H1 (cell line): Measurements from ENCODE around the gene TECPR2. TPM values are rescaled to one million over a fixed set of nuclear protein-coding genes. Genes with fewer than 3 reads are reported as not detected.

ENCODE experiments used
- CTCF ChIA-PET: fragments of 300-600 bp; sonication (Branson Sonifier 250); formaldehyde crosslinking; loops from one replicate; lab custom pipeline; 2021; ENCODE audit not compliant: partially characterized antibody; lab: Charles Lee
- POLR2A ChIA-PET: fragments of 300-600 bp; sonication (Branson Sonifier 250); formaldehyde crosslinking; loops from one replicate; lab custom pipeline; 2021; ENCODE audit warnings: inconsistent platforms; ENCODE audit not compliant: partially characterized antibody; lab: Charles Lee
- DNase-seq, 2 experiments: peaks; one replicate each; pipeline versions ENCODE4 v3.0.0 to v3.0.0-alpha.2; 2010 to 2022; ENCODE audit warnings: low spot score in 2 of 2, low read depth in 1 of 2, mixed read lengths in 1 of 2
- FAIRE-seq: peaks from 2 replicates; lab custom pipeline; 2011; peaks lifted over from hg19 to GRCh38; lab: Jason Lieb, UNC
- H2AFZ ChIP-seq: 2 replicates; pipeline ENCODE4 v1.8.1; 2012; ENCODE audit warnings: low read length, inconsistent platforms
- H2AK5ac ChIP-seq: 2 replicates; pipeline ENCODE4 v1.6.1; 2013; ENCODE audit warnings: low read depth, low read length
- H2BK120ac ChIP-seq: replicated peaks from 2 replicates; pipeline ENCODE3; 2013; ENCODE audit warnings: low read depth, low read length, inconsistent platforms
- H2BK12ac ChIP-seq: 2 replicates; pipeline ENCODE4 v1.6.1; 2013; ENCODE audit warnings: low read depth, low read length
- H2BK15ac ChIP-seq: 2 replicates; pipeline ENCODE4 v1.6.1; 2013; ENCODE audit warnings: low read length
- H2BK20ac ChIP-seq: 2 replicates; pipeline ENCODE4 v1.6.1; 2013; ENCODE audit warnings: low read length
- H2BK5ac ChIP-seq: 2 replicates; pipeline ENCODE4 v1.6.1; 2013; ENCODE audit warnings: low read depth, low read length
- H3K14ac ChIP-seq: 2 replicates; pipeline ENCODE4 v1.6.1; 2013; ENCODE audit warnings: inconsistent platforms; ENCODE audit not compliant: insufficient read length
- H3K18ac ChIP-seq: 2 replicates; pipeline ENCODE4 v1.6.1; 2013; ENCODE audit warnings: low read length; ENCODE audit errors: extremely low read depth
- H3K23ac ChIP-seq: 2 replicates; pipeline ENCODE4 v1.6.1; 2013; ENCODE audit warnings: inconsistent platforms; ENCODE audit not compliant: insufficient read length
- H3K23me2 ChIP-seq: 2 replicates; pipeline ENCODE4 v1.6.1; 2013; ENCODE audit warnings: low read depth, low read length
- H3K27ac ChIP-seq: 2 replicates; pipeline ENCODE4 v1.6.1; 2011; ENCODE audit warnings: low read depth, low read length, inconsistent platforms
- H3K27me3 ChIP-seq, 4 experiments: replicated peaks in 1 of 4; 1 replicate in 1 of 4; 2 replicates in 3 of 4; pipeline versions ENCODE4 v1.6.1 to v1.8.1; 2011 to 2013; ENCODE audit warnings: low read length in 3 of 4, mild to moderate bottlenecking in 3 of 4, inconsistent platforms in 2 of 4, mixed read lengths in 2 of 4, moderate library complexity in 1 of 4; ENCODE audit not compliant: control insufficient read depth in 3 of 4, insufficient read depth in 3 of 4; ENCODE audit errors: extremely low read depth in 1 of 4
- H3K36me3 ChIP-seq, 4 experiments: 2 replicates each; pipeline versions ENCODE4 v1.6.1 to v1.8.1; 2011 to 2013; ENCODE audit warnings: mild to moderate bottlenecking in 4 of 4, low read length in 3 of 4, moderate library complexity in 2 of 4, control low read depth in 1 of 4, inconsistent platforms in 1 of 4; ENCODE audit not compliant: insufficient read depth in 4 of 4, control insufficient read depth in 2 of 4
- H3K4ac ChIP-seq: replicated peaks from 2 replicates; pipeline ENCODE3; 2013; ENCODE audit warnings: low read length, low read depth, mixed read lengths, inconsistent platforms; ENCODE audit not compliant: insufficient read length
- H3K4me1 ChIP-seq, 4 experiments: replicated peaks in 1 of 4; 1 replicate in 1 of 4; 2 replicates in 3 of 4; pipeline versions ENCODE4 v1.6.1 to v1.8.1; 2011 to 2013; ENCODE audit warnings: low read length in 3 of 4, inconsistent platforms in 2 of 4, mixed read lengths in 1 of 4; ENCODE audit not compliant: insufficient read depth in 4 of 4, control insufficient read depth in 3 of 4
- H3K4me2 ChIP-seq, 2 experiments: 2 replicates each; pipeline versions ENCODE4 v1.6.1 to v1.8.1; 2011 to 2013; ENCODE audit warnings: low read depth in 2 of 2, low read length in 2 of 2, control low read depth in 1 of 2, inconsistent platforms in 1 of 2, mild to moderate bottlenecking in 1 of 2; ENCODE audit not compliant: insufficient read depth in 1 of 2
- H3K4me3 ChIP-seq, 4 experiments: fragments of 200-600, 300-600 bp in 1 of 4; sonication (generic), shearing (Covaris generic), sonication (Bioruptor Twin) in 1 of 4; 2 replicates each; pipeline versions ENCODE4 v1.5.1 to v1.8.1; 2011 to 2016; ENCODE audit warnings: low read length in 4 of 4, low read depth in 3 of 4, control low read depth in 2 of 4, inconsistent platforms in 2 of 4, mild to moderate bottlenecking in 2 of 4, mixed read lengths in 1 of 4, moderate library complexity in 1 of 4; ENCODE audit not compliant: insufficient read depth in 2 of 4; ENCODE audit errors: extremely low read depth in 1 of 4
- H3K56ac ChIP-seq: replicated peaks from 2 replicates; pipeline ENCODE3; 2013; ENCODE audit warnings: low read depth, mild to moderate bottlenecking, mixed read lengths, low read length, inconsistent platforms; ENCODE audit not compliant: insufficient read length
- H3K79me1 ChIP-seq: 2 replicates; pipeline ENCODE4 v1.6.1; 2013; ENCODE audit warnings: low read depth, low read length, control low read depth
- H3K79me2 ChIP-seq, 2 experiments: 2 replicates each; pipeline versions ENCODE4 v1.6.1 to v1.8.1; 2012 to 2013; ENCODE audit warnings: low read length in 2 of 2, mild to moderate bottlenecking in 2 of 2, inconsistent platforms in 1 of 2; ENCODE audit not compliant: insufficient read depth in 2 of 2, control insufficient read depth in 1 of 2
- H3K9ac ChIP-seq, 4 experiments: replicated peaks in 1 of 4; 1 replicate in 1 of 4; 2 replicates in 3 of 4; pipeline versions ENCODE4 v1.6.1 to v1.8.1; 2011 to 2013; ENCODE audit warnings: low read depth in 3 of 4, low read length in 3 of 4, control low read depth in 2 of 4, mild to moderate bottlenecking in 2 of 4, moderate library complexity in 2 of 4, inconsistent platforms in 1 of 4; ENCODE audit errors: extremely low read depth in 1 of 4
- H3K9me3 ChIP-seq, 2 experiments: 2 replicates each; pipeline versions ENCODE4 v1.6.1 to v1.8.1; 2012 to 2013; ENCODE audit warnings: mild to moderate bottlenecking in 2 of 2, moderate library complexity in 2 of 2, control low read depth in 1 of 2, inconsistent platforms in 1 of 2, low read depth in 1 of 2, low read length in 1 of 2, mixed read lengths in 1 of 2; ENCODE audit not compliant: insufficient read depth in 2 of 2
- H4K20me1 ChIP-seq, 2 experiments: replicated peaks in 1 of 2; 2 replicates each; pipeline versions ENCODE3 to v1.8.1; 2011 to 2013; ENCODE audit warnings: inconsistent platforms in 2 of 2, low read length in 2 of 2, mild to moderate bottlenecking in 1 of 2; ENCODE audit not compliant: insufficient read depth in 2 of 2, control insufficient read depth in 1 of 2
- H4K5ac ChIP-seq: 2 replicates; pipeline ENCODE4 v1.6.1; 2013; ENCODE audit warnings: low read length, low read depth, mixed read lengths, inconsistent platforms; ENCODE audit not compliant: insufficient read length
- H4K8ac ChIP-seq: 2 replicates; pipeline ENCODE4 v1.8.0; 2013; ENCODE audit warnings: mild to moderate bottlenecking, moderate library complexity, low read length, inconsistent platforms; ENCODE audit not compliant: insufficient read depth; ENCODE audit errors: extremely low read depth
- H4K91ac ChIP-seq: replicated peaks from 2 replicates; pipeline ENCODE3; 2013; ENCODE audit warnings: low read length, mixed read lengths, inconsistent platforms; ENCODE audit not compliant: insufficient read length
- CEBPB ChIP-seq: IDR thresholded peaks from 2 replicates; pipeline ENCODE4 v1.6.1; 2012; ENCODE audit warnings: low read depth, low read length
- EGR1 ChIP-seq: IDR thresholded peaks from 2 replicates; pipeline ENCODE4 v1.6.1; 2011; ENCODE audit warnings: low read depth, low read length, borderline replicate concordance
- EP300 ChIP-seq, 2 experiments: IDR thresholded peaks; 1 replicate in 1 of 2; 2 replicates in 1 of 2; pipeline ENCODE4 v1.6.1; 2011 to 2012; ENCODE audit warnings: low read depth in 2 of 2, low read length in 2 of 2, mild to moderate bottlenecking in 2 of 2, borderline replicate concordance in 1 of 2, inconsistent platforms in 1 of 2, moderate library complexity in 1 of 2
- EZH2 ChIP-seq: fragments of 200-600 bp; sonication (generic); IDR thresholded peaks from 2 replicates; pipeline ENCODE4 v1.7.1; 2012; ENCODE audit warnings: low read depth, mild to moderate bottlenecking, moderate library complexity, low read length, inconsistent platforms; ENCODE audit not compliant: severe bottlenecking
- GTF2F1 ChIP-seq: IDR thresholded peaks from 2 replicates; pipeline ENCODE4 v1.6.1; 2012; ENCODE audit warnings: low read depth, low read length, improper control_type of control experiment, borderline replicate concordance
- KDM1A ChIP-seq: fragments of 200-600, 300-600 bp; sonication (generic); IDR thresholded peaks from 2 replicates; pipeline ENCODE4 v1.7.1; 2016; ENCODE audit warnings: mild to moderate bottlenecking, low read length, borderline replicate concordance
- RBBP5 ChIP-seq: IDR thresholded peaks from 2 replicates; pipeline ENCODE4 v1.7.1; 2012; ENCODE audit warnings: low read depth, mild to moderate bottlenecking, inconsistent platforms, low read length, moderate library complexity, borderline replicate concordance
- SP2 ChIP-seq: IDR thresholded peaks from 2 replicates; pipeline ENCODE4 v1.6.1; 2012; ENCODE audit warnings: mild to moderate bottlenecking, low read length, inconsistent platforms
- SP4 ChIP-seq: IDR thresholded peaks from 2 replicates; pipeline ENCODE4 v1.6.1; 2012; ENCODE audit warnings: low read length, inconsistent platforms
- TEAD4 ChIP-seq: IDR thresholded peaks from 2 replicates; pipeline ENCODE4 v1.6.1; 2012; ENCODE audit warnings: low read depth, low read length, inconsistent platforms, mixed read lengths
- WGBS, 2 experiments: shearing (Covaris generic) in 1 of 2; methylation state at CpG; one replicate each; pipeline versions ENCODE4 v1.1.6 to v1.1.7; 2013 to 2015; ENCODE audit warnings: low lambda C conversion rate in 2 of 2, mixed read lengths in 2 of 2, inconsistent platforms in 1 of 2, low coverage in 1 of 2, missing lambda C conversion rate in 1 of 2; ENCODE audit not compliant: insufficient replicate concordance in 2 of 2, insufficient coverage in 1 of 2, insufficient read length in 1 of 2; ENCODE audit errors: extremely low coverage in 1 of 2, missing lambda C conversion rate in 1 of 2; 5-methylcytosine and 5-hydroxymethylcytosine counted together
- polyA plus RNA-seq, 7 experiments: library from polyadenylated mRNA; depleted of rRNA in 3 of 7; stranded (reverse) in 5 of 7; unstranded in 2 of 7; fragments of >200 nt in 5 of 7; fragments of 200-250 nt in 2 of 7; gene quantifications; 1 replicate in 5 of 7; 2 replicates in 1 of 7; 4 replicates in 1 of 7; pipeline versions ENCODE4 v1.2.1 to v1.2.3, GENCODE V29; 2011 to 2013; ENCODE audit warnings: missing spikeins in 2 of 7, mixed read lengths in 2 of 7
- total RNA-seq: library from RNA; stranded (reverse); fragmentation: NEBNext Ultra II Directional; extraction: Animal tissue kit (Norgen Biotek cat#: 25700); gene quantifications from 2 replicates; pipeline ENCODE4 v1.2.1, GENCODE V29; 2021

The TECPR2 gene
- total and polyA plus RNA-seq, 2 of the 8 experiments (the other 6 are each of a cell fraction or from before 2014, with no cell fraction given): 6.8 to 19.4 TPM

- Histone ChIP-seq H4K91ac (peak overlapping the region; percentile 27), H3K14ac (no peak overlapping the region), H3K4me3 (no peak overlapping the region), H3K27me3 (peaks cover 0 to 4% (median 0%) of the 10 kb centered on the region in 4 experiments; a peak in 2 of 7 replicates), H4K8ac (peak overlapping the region; percentile 68), H3K36me3 (no peaks in the 10 kb centered on the region), H3K56ac (no peak overlapping the region), H2BK15ac (no peak overlapping the region), H3K79me1 (no peaks in the 10 kb centered on the region), H2BK5ac (no peak overlapping the region; the same call in 1 of the 2 replicates), H3K79me2 (no peaks in the 10 kb centered on the region), H3K9ac (no peak overlapping the region), H2AFZ (no peak overlapping the region), H2BK120ac (peak overlapping the region; percentile 22), H2BK12ac (0 out of 2 replicates have a peak overlapping the region, but pooled peaks have one; percentile 39), H3K23ac (no peak overlapping the region), H3K4ac (no peak overlapping the region), H4K5ac (no peak overlapping the region), H3K27ac (no peak overlapping the region), H2AK5ac (no peak overlapping the region), H3K4me1 (peaks cover 0 to 8% (median 3%) of the 10 kb centered on the region in 4 experiments; a peak in 4 of 7 replicates), H3K18ac (no peak overlapping the region; the same call in 1 of the 2 replicates), H3K4me2 (no peak overlapping the region), H3K9me3 (no peaks in the 10 kb centered on the region), H3K23me2 (no peaks in the 10 kb centered on the region), H4K20me1 (no peaks in the 10 kb centered on the region), H2BK20ac (no peak overlapping the region)
- no peak for DNase-seq
- TF ChIP-seq GTF2F1 (no peak), EP300 (IDR thresholded peaks at IDR 0.05; ENCODE audit: borderline replicate concordance in 1 of 2, low read depth in 2 of 2, low read length in 2 of 2) (no peak), EGR1 (no peak), SP2 (no peak), CEBPB (no peak), RBBP5 (no peak), TEAD4 (no peak), KDM1A (no peak), EZH2 (no peak), SP4 (no peak)
- ChIA-PET POLR2A (interaction anchor here (1.2 to 1.5 kb wide), 2 partner anchors 17 to 47 kb away, joined by 4 read pairs; no protein-coding TSS in a partner anchor), CTCF (interaction anchor here (1.2 to 3.7 kb wide), 5 partner anchors 23 to 56 kb away, joined by 3 to 13 read pairs (median 6); no protein-coding TSS in a partner anchor)
- FAIRE-seq: no peak
- WGBS, 2 experiments: 90% methylated on average over 24 of the region's 25 CpGs; no CpG with 5 or more reads in 1 of the 2 experiments
Observed at GRCh38 chr14:102538602-102539543, 176.1 kb downstream of the TECPR2 start.
